Neuronal stem cell (in vitro differentiated cells): ENCODE measurements around the gene SSMEM1.
A peak's percentile ranks its signal among the peaks of the same experiment; 100 is the strongest.
"Not testable (repeated sequence)": the region's sequence is repeated elsewhere in the genome, so short reads cannot be mapped to it uniquely, and the experiment has no call there.

Experiments used
- DNase-seq: peaks from one replicate; pipeline ENCODE4 v3.0.0-alpha.2; 2013; ENCODE audit warnings: low spot score
- H2AFZ ChIP-seq: one replicate; pipeline ENCODE4 v1.6.1; 2013; ENCODE audit warnings: mild to moderate bottlenecking, low read length, inconsistent platforms
- H2AK5ac ChIP-seq: 2 replicates; pipeline ENCODE4 v1.6.1; 2013; ENCODE audit warnings: low read depth, mild to moderate bottlenecking, inconsistent platforms, low read length, moderate library complexity, mixed read lengths
- H2BK120ac ChIP-seq: 2 replicates; pipeline ENCODE4 v1.6.1; 2013; ENCODE audit warnings: low read depth, mild to moderate bottlenecking, inconsistent platforms, low read length, moderate library complexity, mixed read lengths
- H2BK12ac ChIP-seq: one replicate; pipeline ENCODE4 v1.6.1; 2013; ENCODE audit warnings: low read length, inconsistent platforms
- H2BK15ac ChIP-seq: 2 replicates; pipeline ENCODE4 v1.6.1; 2013; ENCODE audit warnings: mild to moderate bottlenecking, low read length, inconsistent platforms, mixed read lengths
- H2BK5ac ChIP-seq: one replicate; pipeline ENCODE4 v1.6.1; 2013; ENCODE audit warnings: inconsistent platforms, mild to moderate bottlenecking, low read length, moderate library complexity
- H3K14ac ChIP-seq: one replicate; pipeline ENCODE4 v1.6.1; 2013; ENCODE audit warnings: low read length, inconsistent platforms
- H3K18ac ChIP-seq: 2 replicates; pipeline ENCODE4 v1.6.1; 2013; ENCODE audit warnings: low read length, inconsistent platforms
- H3K23ac ChIP-seq: 2 replicates; pipeline ENCODE4 v1.6.1; 2013; ENCODE audit warnings: low read depth, mild to moderate bottlenecking, mixed read lengths, low read length, inconsistent platforms; ENCODE audit not compliant: poor library complexity
- H3K27ac ChIP-seq: replicated peaks from 3 replicates; pipeline ENCODE4 v1.5.1; 2013; ENCODE audit warnings: low read length, inconsistent platforms
- H3K27me3 ChIP-seq, 3 experiments: 2 replicates each; pipeline ENCODE4 v1.6.1; 2013; ENCODE audit warnings: low read length in 3 of 3, mild to moderate bottlenecking in 2 of 3, inconsistent platforms in 1 of 3, low read depth in 1 of 3, mixed read lengths in 1 of 3, moderate library complexity in 1 of 3; ENCODE audit not compliant: control insufficient read depth in 3 of 3, insufficient read depth in 3 of 3
- H3K36me3 ChIP-seq, 2 donors: replicated peaks in 1 of 2; 2 replicates each; pipeline ENCODE4 v1.6.1; 2013; ENCODE audit warnings: low read length in 2 of 2; ENCODE audit not compliant: control insufficient read depth in 2 of 2, insufficient read depth in 2 of 2
- H3K4ac ChIP-seq: 2 replicates; pipeline ENCODE4 v1.6.1; 2013; ENCODE audit warnings: inconsistent platforms, mild to moderate bottlenecking, low read length, moderate library complexity
- H3K4me1 ChIP-seq, 2 donors: 1 replicate in 1 of 2; 2 replicates in 1 of 2; pipeline ENCODE4 v1.6.1; 2013; ENCODE audit warnings: low read length in 2 of 2, low read depth in 1 of 2; ENCODE audit not compliant: control insufficient read depth in 2 of 2, insufficient read depth in 1 of 2
- H3K4me2 ChIP-seq: one replicate; pipeline ENCODE4 v1.6.1; 2013; ENCODE audit warnings: mild to moderate bottlenecking, low read length, inconsistent platforms; ENCODE audit not compliant: insufficient read depth, poor library complexity, severe bottlenecking
- H3K4me3 ChIP-seq, 2 donors: 2 replicates each; pipeline ENCODE4 v1.5.1; 2013; ENCODE audit warnings: low read length in 2 of 2, mild to moderate bottlenecking in 2 of 2, inconsistent platforms in 1 of 2, moderate library complexity in 1 of 2
- H3K79me1 ChIP-seq: one replicate; pipeline ENCODE4 v1.6.1; 2013; ENCODE audit warnings: low read depth, mild to moderate bottlenecking, inconsistent platforms, low read length, moderate library complexity
- H3K9ac ChIP-seq: one replicate; pipeline ENCODE4 v1.6.1; 2013; ENCODE audit warnings: mild to moderate bottlenecking, low read depth, low read length, inconsistent platforms; ENCODE audit not compliant: poor library complexity
- H3K9me3 ChIP-seq, 2 donors: replicated peaks in 1 of 2; 2 replicates each; pipeline versions ENCODE3 to v1.6.1; 2013; ENCODE audit warnings: low read length in 2 of 2, mild to moderate bottlenecking in 2 of 2, inconsistent platforms in 1 of 2, low read depth in 1 of 2, mixed read lengths in 1 of 2, moderate library complexity in 1 of 2; ENCODE audit not compliant: control insufficient read depth in 2 of 2, insufficient read depth in 1 of 2
- H4K8ac ChIP-seq: one replicate; pipeline ENCODE4 v1.6.1; 2013; ENCODE audit warnings: low read depth, mild to moderate bottlenecking, inconsistent platforms, low read length, moderate library complexity
- H4K91ac ChIP-seq: one replicate; pipeline ENCODE4 v1.6.1; 2013; ENCODE audit warnings: low read length, low read depth, mild to moderate bottlenecking, inconsistent platforms; ENCODE audit not compliant: poor library complexity
- WGBS, 2 donors: extraction: QIAGEN DNeasy Blood & Tissue Kit; methylation state at CpG; one replicate each; pipeline ENCODE4 v1.1.7; 2013; ENCODE audit warnings: missing lambda C conversion rate in 2 of 2, mixed read lengths in 1 of 2; ENCODE audit not compliant: insufficient read length in 2 of 2, insufficient replicate concordance in 1 of 2; ENCODE audit errors: extremely low coverage in 2 of 2; 5-methylcytosine and 5-hydroxymethylcytosine counted together

SSMEM1 gene

DNA sequence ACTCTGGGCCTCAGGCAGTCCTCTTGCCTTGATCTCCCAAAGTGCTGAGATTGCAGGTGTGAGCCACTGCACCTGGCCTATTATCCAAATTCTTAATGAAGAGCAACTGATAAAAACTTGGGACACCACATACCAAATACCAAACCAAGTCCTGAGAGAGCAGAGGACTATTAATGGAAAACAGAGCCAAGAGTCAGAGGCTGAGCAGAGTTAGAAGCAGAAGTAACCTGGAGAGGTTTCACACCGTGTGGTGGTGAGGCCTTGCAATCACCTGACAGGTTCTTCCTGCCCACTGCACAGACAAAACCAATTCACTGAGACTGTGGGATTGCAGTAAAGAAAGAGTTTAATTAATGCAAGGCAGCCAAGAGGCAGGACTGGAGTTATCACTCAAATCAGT, 16.0 kb downstream of the SSMEM1 start:
- H2AK5ac ChIP-seq, result peak overlapping the region; percentile 6
- H3K18ac ChIP-seq, result no peak overlapping the region
- no peak overlapping the region for H2AFZ ChIP-seq
- peaks cover 3 to 5% of the 10 kb centered on the region in 2 donors for H3K9me3 ChIP-seq
- no peak overlapping the region for H2BK120ac ChIP-seq
- no peak overlapping the region for H3K27ac ChIP-seq
- H2BK12ac ChIP-seq, result no peak overlapping the region
- no CpG with 5 or more reads among the region's 1 CpG for WGBS, 2 donors
- H3K36me3 ChIP-seq, result no peaks in the 10 kb centered on the region
- H3K14ac ChIP-seq, result no peak overlapping the region
- H3K4ac ChIP-seq, result no peak overlapping the region
- no peak overlapping the region for H4K8ac ChIP-seq
- H3K4me2 ChIP-seq, result no peak overlapping the region
- no peak for DNase-seq
- no peaks in the 10 kb centered on the region for H3K27me3 ChIP-seq
- H4K91ac ChIP-seq, result no peak overlapping the region
- H3K79me1 ChIP-seq, result no peaks in the 10 kb centered on the region
- H3K23ac ChIP-seq, result no peak overlapping the region
- peak overlapping the region; percentile 35 for H3K9ac ChIP-seq
- no peak overlapping the region for H2BK15ac ChIP-seq
- H3K4me3 ChIP-seq, result no peak overlapping the region
- peaks cover 0 to under 1% of the 10 kb centered on the region in 2 donors for H3K4me1 ChIP-seq
- no peak overlapping the region for H2BK5ac ChIP-seq

DNA sequence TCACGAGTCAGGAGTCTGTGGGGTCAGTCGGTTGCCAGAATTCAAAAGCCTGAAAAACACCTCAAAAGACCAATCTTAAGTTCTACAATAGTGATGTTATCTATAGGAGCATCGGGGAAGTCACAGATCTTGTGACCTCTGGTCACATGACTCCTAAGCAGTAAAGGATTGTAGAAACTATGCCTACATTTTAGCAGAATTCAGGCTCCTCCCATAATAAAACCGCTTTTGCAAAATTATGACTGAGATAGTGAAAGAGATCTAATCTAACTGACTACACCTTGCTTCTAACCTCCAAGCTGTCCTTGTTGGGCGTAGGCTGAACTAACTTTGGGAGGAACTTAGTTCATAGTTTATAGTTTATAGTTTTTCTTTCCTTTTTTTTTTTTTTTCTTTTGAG, 16.6 kb downstream of the SSMEM1 start:
- Histone ChIP-seq H3K4me3 (no peak overlapping the region), H4K91ac (no peak overlapping the region), H3K18ac (no peak overlapping the region), H3K9ac (no peak overlapping the region), H3K14ac (no peak overlapping the region), H2BK15ac (no peak overlapping the region), H3K79me1 (no peaks in the 10 kb centered on the region), H3K27ac (no peak overlapping the region), H2BK12ac (no peak overlapping the region), H3K27me3 (no peaks in the 10 kb centered on the region), H2AFZ (no peak overlapping the region), H4K8ac (no peak overlapping the region), H2AK5ac (no peak overlapping the region), H3K4me1 (peaks cover 2 to 6% of the 10 kb centered on the region in 2 donors), H3K23ac (no peak overlapping the region), H3K4me2 (no peak overlapping the region), H2BK5ac (no peak overlapping the region), H3K36me3 (no peaks in the 10 kb centered on the region), H3K9me3 (peaks cover 3 to 5% of the 10 kb centered on the region in 2 donors), H3K4ac (no peak overlapping the region), H2BK120ac (no peak overlapping the region)
- DNase-seq, result no peak
- WGBS, 2 donors, result no CpG with 5 or more reads among the region's 5 CpGs

DNA sequence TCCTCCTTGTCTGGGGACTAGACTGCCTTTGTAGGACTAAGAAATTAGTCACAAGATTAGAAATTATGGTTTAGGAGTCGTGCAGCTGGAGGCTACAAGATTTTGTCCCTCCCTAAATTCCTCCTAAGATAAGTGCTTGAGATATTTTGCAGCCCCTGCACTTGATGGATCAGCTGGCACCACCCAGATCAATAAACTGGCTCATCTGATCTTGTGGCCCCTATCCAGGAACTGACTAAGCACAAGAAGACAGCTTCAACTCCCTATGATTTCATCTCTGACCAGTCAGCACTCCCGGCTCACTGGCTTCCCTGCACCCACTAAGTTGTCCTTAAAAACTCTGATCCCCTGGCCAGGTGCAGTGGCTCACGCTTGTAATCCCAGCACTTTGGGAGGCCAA, 17.3 kb downstream of the SSMEM1 start:
- H4K8ac ChIP-seq, H3K4ac ChIP-seq, H3K36me3 ChIP-seq, H3K4me3 ChIP-seq, H3K9ac ChIP-seq, H2BK120ac ChIP-seq, H2BK12ac ChIP-seq, H4K91ac ChIP-seq, H3K4me2 ChIP-seq, H2AK5ac ChIP-seq, DNase-seq, H3K79me1 ChIP-seq, H2BK5ac ChIP-seq, H3K14ac ChIP-seq, H3K4me1 ChIP-seq, H3K27ac ChIP-seq, H3K23ac ChIP-seq, H2AFZ ChIP-seq, H3K9me3 ChIP-seq, H2BK15ac ChIP-seq, H3K18ac ChIP-seq, H3K27me3 ChIP-seq: not testable (repeated sequence)
- WGBS, 2 donors, result no CpG with 5 or more reads among the region's 3 CpGs

DNA sequence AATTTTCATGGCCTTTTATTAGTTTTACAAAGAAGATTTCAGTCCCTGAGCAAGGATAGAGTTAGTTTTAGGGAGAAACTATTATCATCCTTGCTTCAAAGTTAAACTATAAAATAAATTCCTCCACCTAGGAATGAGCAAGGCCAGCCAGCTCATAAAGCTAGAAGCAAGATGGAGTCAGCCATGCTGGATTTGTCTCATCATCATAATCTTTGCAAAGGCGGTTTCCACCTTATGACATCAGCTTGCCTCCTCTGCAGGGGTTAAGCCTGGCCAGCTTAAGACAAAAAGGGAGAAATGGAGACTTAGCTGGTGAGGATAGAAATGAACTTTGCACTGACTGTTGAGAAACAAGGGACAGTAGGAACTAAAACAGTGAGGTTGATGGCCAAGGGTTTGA, 18.7 kb downstream of the SSMEM1 start:
- no peak overlapping the region for H2BK15ac ChIP-seq
- no peaks in the 10 kb centered on the region for H3K79me1 ChIP-seq
- no peak overlapping the region for H3K4ac ChIP-seq
- H2AFZ ChIP-seq, result peak overlapping the region; percentile 26
- H3K9ac ChIP-seq, result no peak overlapping the region
- no peak overlapping the region for H2BK120ac ChIP-seq
- H3K4me1 ChIP-seq, result peaks cover 6 to 7% of the 10 kb centered on the region in 2 donors
- WGBS, 2 donors, result no CpG with 5 or more reads among the region's 1 CpG
- no peak overlapping the region for H2AK5ac ChIP-seq
- DNase-seq, result no peak
- no peak overlapping the region for H4K8ac ChIP-seq
- no peak overlapping the region for H3K27ac ChIP-seq
- H2BK12ac ChIP-seq, result no peak overlapping the region
- no peak overlapping the region for H4K91ac ChIP-seq
- no peak overlapping the region for H3K14ac ChIP-seq
- peaks cover 5 to 6% of the 10 kb centered on the region in 2 donors for H3K9me3 ChIP-seq
- H3K4me3 ChIP-seq, result no peak overlapping the region
- no peak overlapping the region for H3K23ac ChIP-seq
- no peak overlapping the region for H3K4me2 ChIP-seq
- no peaks in the 10 kb centered on the region for H3K36me3 ChIP-seq
- H2BK5ac ChIP-seq, result no peak overlapping the region
- no peaks in the 10 kb centered on the region for H3K27me3 ChIP-seq
- no peak overlapping the region for H3K18ac ChIP-seq
